ENCODE data around the gene DKC1.
"Not testable (repeated sequence)": the region's sequence is repeated elsewhere in the genome, so short reads cannot be mapped to it uniquely, and the experiment has no call there.

Gene DKC1

GRCh38 chrX:154818916-154819770 is 56.5 kb downstream of the DKC1 start:
- Mint-ChIP-seq H3K27ac (no peak overlapping the region), H3K4me1 (no peaks in the 10 kb centered on the region), H3K4me3 (no peak overlapping the region), H3K36me3 (ENCODE audit: low read depth) (no peaks in the 10 kb centered on the region), H3K9me3 (peaks cover 13% of the 10 kb centered on the region), H3K27me3 (ENCODE audit: low read depth) (peaks cover 3% of the 10 kb centered on the region)
- no peak for TF ChIP-seq CTCF (IDR thresholded peaks at IDR 0.05; ENCODE audit: unreplicated experiment in 3 of 3)

GRCh38 chrX:154819771-154820341 is 57.2 kb downstream of the DKC1 start:
- no peaks in the 10 kb centered on the region for H3K4me1 Mint-ChIP-seq
- no peak overlapping the region for H3K4me3 Mint-ChIP-seq
- no peaks in the 10 kb centered on the region for H3K36me3 Mint-ChIP-seq (ENCODE audit: low read depth)
- peaks cover 16% of the 10 kb centered on the region for H3K9me3 Mint-ChIP-seq
- peaks cover 3% of the 10 kb centered on the region for H3K27me3 Mint-ChIP-seq (ENCODE audit: low read depth)
- H3K27ac Mint-ChIP-seq = no peak overlapping the region
- TF ChIP-seq CTCF (IDR thresholded peaks at IDR 0.05; ENCODE audit: unreplicated experiment in 3 of 3) = no peak

- Mint-ChIP-seq H3K9me3 (peaks cover 15% of the 10 kb centered on the region), H3K36me3 (ENCODE audit: low read depth) (no peaks in the 10 kb centered on the region), H3K4me3 (no peak overlapping the region), H3K27ac (no peak overlapping the region), H3K4me1 (no peaks in the 10 kb centered on the region), H3K27me3 (ENCODE audit: low read depth) (peaks cover 3% of the 10 kb centered on the region)
- no peak for TF ChIP-seq CTCF (IDR thresholded peaks at IDR 0.05; ENCODE audit: unreplicated experiment in 3 of 3)
Measured at GRCh38 chrX:154821523-154821922, 58.9 kb downstream of the DKC1 start.

GRCh38 chrX:154822029-154822428 is 59.4 kb downstream of the DKC1 start:
- peaks cover 3% of the 10 kb centered on the region for H3K27me3 Mint-ChIP-seq (ENCODE audit: low read depth)
- peaks cover 14% of the 10 kb centered on the region for H3K9me3 Mint-ChIP-seq
- no peaks in the 10 kb centered on the region for H3K36me3 Mint-ChIP-seq (ENCODE audit: low read depth)
- no peak overlapping the region for H3K27ac Mint-ChIP-seq
- TF ChIP-seq CTCF (IDR thresholded peaks at IDR 0.05; ENCODE audit: unreplicated experiment in 3 of 3) = no peak
- no peaks in the 10 kb centered on the region for H3K4me1 Mint-ChIP-seq
- H3K4me3 Mint-ChIP-seq = no peak overlapping the region

- no peaks in the 10 kb centered on the region for H3K4me1 Mint-ChIP-seq
- no peak overlapping the region for H3K27ac Mint-ChIP-seq
- H3K36me3 Mint-ChIP-seq (ENCODE audit: low read depth) = no peaks in the 10 kb centered on the region
- no peak for TF ChIP-seq CTCF (IDR thresholded peaks at IDR 0.05; ENCODE audit: unreplicated experiment in 3 of 3)
- H3K9me3 Mint-ChIP-seq = peaks cover 17% of the 10 kb centered on the region
- H3K27me3 Mint-ChIP-seq (ENCODE audit: low read depth) = peaks cover 7% of the 10 kb centered on the region
- H3K4me3 Mint-ChIP-seq = no peak overlapping the region
Measured at GRCh38 chrX:154824638-154825037, 62.0 kb downstream of the DKC1 start.

GRCh38 chrX:154825586-154825985 is 62.9 kb downstream of the DKC1 start:
- H3K9me3 Mint-ChIP-seq = peaks cover 19% of the 10 kb centered on the region
- H3K4me3 Mint-ChIP-seq; H3K36me3 Mint-ChIP-seq (ENCODE audit: low read depth); H3K27ac Mint-ChIP-seq; H3K4me1 Mint-ChIP-seq: not testable (repeated sequence)
- peaks cover 10% of the 10 kb centered on the region for H3K27me3 Mint-ChIP-seq (ENCODE audit: low read depth)
